Duodenal mucosa (tissue), 2 donors: ENCODE results near the gene DUS3L.

ENCODE experiments used
- H3K27ac ChIP-seq: one replicate; pipeline ENCODE4 v1.7.0; 2013; ENCODE audit warnings: low read depth, low read length
- H3K27me3 ChIP-seq, 2 donors: one replicate each; pipeline ENCODE4 v1.7.0; 2013; ENCODE audit warnings: low read length in 2 of 2, control low read depth in 1 of 2; ENCODE audit not compliant: insufficient read depth in 2 of 2, control insufficient read depth in 1 of 2
- H3K36me3 ChIP-seq, 2 donors: one replicate each; pipeline ENCODE4 v1.7.0; 2013; ENCODE audit warnings: low read length in 2 of 2, control low read depth in 1 of 2; ENCODE audit not compliant: insufficient read depth in 2 of 2, control insufficient read depth in 1 of 2
- H3K4me1 ChIP-seq, 2 donors: one replicate each; pipeline ENCODE4 v1.7.0; 2013; ENCODE audit warnings: low read length in 2 of 2, control low read depth in 1 of 2; ENCODE audit not compliant: insufficient read depth in 2 of 2, control insufficient read depth in 1 of 2
- H3K4me3 ChIP-seq, 2 donors: one replicate each; pipeline ENCODE4 v1.7.0; 2013; ENCODE audit warnings: low read length in 2 of 2, low read depth in 1 of 2
- H3K9ac ChIP-seq, 2 donors: one replicate each; pipeline ENCODE4 v1.7.0; 2013; ENCODE audit warnings: low read length in 2 of 2, low read depth in 1 of 2
- H3K9me3 ChIP-seq, 2 donors: one replicate each; pipeline ENCODE4 v1.7.0; 2013; ENCODE audit warnings: low read length in 2 of 2, control low read depth in 1 of 2; ENCODE audit not compliant: control insufficient read depth in 1 of 2

Gene DUS3L

GRCh38 chr19:5743630-5744029 lies 47.3 kb downstream of the DUS3L start:
- no peaks in the 10 kb centered on the region for H3K4me1 ChIP-seq
- H3K27ac ChIP-seq, result no peak overlapping the region
- H3K9ac ChIP-seq, result no peak overlapping the region
- no peak overlapping the region for H3K4me3 ChIP-seq
- no peaks in the 10 kb centered on the region for H3K36me3 ChIP-seq
- H3K27me3 ChIP-seq, result no peaks in the 10 kb centered on the region
- no peaks in the 10 kb centered on the region for H3K9me3 ChIP-seq

- no peaks in the 10 kb centered on the region for H3K27me3 ChIP-seq
- H3K4me1 ChIP-seq, result no peaks in the 10 kb centered on the region
- H3K9me3 ChIP-seq, result no peaks in the 10 kb centered on the region
Observed at GRCh38 chr19:5742051-5742450, 48.9 kb downstream of the DUS3L start.

GRCh38 chr19:5738423-5738822 lies 52.5 kb downstream of the DUS3L start:
- no peaks in the 10 kb centered on the region for H3K36me3 ChIP-seq
- H3K4me1 ChIP-seq, result no peaks in the 10 kb centered on the region
- H3K9me3 ChIP-seq, result no peaks in the 10 kb centered on the region
- no peak overlapping the region for H3K4me3 ChIP-seq
- H3K27ac ChIP-seq, result no peak overlapping the region
- H3K27me3 ChIP-seq, result no peaks in the 10 kb centered on the region
- H3K9ac ChIP-seq, result no peak overlapping the region

More at GRCh38 chr19:5742051-5742450, 48.9 kb downstream of the DUS3L start:
- Histone ChIP-seq H3K27ac (no peak overlapping the region), H3K4me3 (no peak overlapping the region), H3K36me3 (no peaks in the 10 kb centered on the region), H3K9ac (no peak overlapping the region)
